ENCODE results near the gene SMAD6.

DNA sequence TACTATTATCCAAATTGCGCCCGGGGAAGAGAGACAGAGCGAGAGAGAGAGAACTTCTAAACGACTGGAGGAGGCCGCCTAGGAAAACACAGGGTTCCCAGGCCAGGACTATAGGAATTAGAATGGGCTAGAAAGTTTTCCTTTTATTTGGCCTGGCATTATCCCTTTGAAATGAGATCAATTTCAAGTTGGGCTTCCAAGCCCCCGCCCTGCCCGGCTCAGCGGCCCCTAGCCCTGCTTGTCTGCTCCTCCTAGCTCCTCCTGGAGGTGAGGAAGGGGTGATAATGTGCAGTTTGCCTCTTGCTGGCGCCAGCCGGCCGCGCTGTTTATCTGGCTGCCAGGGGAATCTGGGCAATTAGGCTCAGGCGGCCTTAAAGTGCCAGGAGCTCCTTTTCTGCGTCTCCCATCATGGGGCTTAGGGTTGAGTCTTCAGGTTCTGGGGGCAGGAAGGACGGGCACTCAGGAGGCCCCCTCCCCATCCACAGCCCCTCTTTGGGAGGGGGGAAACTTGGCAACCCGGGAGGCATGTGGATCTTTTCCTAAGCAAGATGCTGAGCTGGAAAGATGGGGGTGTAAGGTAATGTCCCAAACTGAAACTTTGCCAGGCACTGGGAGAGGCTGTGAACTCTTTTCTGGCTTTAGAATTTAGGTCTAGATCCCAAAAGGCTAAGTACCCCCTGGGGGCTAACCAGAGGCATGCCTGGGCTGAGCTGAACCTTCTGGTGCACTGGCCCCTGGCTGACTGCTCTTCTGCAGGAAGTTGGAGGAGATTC is 5.5 kb downstream of the SMAD6 start:
- TF ChIP-seq, protein P1, sequence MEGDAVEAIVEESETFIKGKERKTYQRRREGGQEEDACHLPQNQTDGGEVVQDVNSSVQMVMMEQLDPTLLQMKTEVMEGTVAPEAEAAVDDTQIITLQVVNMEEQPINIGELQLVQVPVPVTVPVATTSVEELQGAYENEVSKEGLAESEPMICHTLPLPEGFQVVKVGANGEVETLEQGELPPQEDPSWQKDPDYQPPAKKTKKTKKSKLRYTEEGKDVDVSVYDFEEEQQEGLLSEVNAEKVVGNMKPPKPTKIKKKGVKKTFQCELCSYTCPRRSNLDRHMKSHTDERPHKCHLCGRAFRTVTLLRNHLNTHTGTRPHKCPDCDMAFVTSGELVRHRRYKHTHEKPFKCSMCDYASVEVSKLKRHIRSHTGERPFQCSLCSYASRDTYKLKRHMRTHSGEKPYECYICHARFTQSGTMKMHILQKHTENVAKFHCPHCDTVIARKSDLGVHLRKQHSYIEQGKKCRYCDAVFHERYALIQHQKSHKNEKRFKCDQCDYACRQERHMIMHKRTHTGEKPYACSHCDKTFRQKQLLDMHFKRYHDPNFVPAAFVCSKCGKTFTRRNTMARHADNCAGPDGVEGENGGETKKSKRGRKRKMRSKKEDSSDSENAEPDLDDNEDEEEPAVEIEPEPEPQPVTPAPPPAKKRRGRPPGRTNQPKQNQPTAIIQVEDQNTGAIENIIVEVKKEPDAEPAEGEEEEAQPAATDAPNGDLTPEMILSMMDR (IDR thresholded peaks at IDR 0.05): peak in 2 of 3 experiments; percentile 15 to 22
- TF ChIP-seq EP300 (IDR thresholded peaks at IDR 0.05) (no peak), POLR2A (IDR thresholded peaks at IDR 0.05; ENCODE audit: low read depth) (no peak), POLR2AphosphoS5 (IDR thresholded peaks at IDR 0.05) (peak in 1 of 2 donors; percentile 57)
